Choroid plexus epithelial cell (primary cell): ENCODE data around the gene TMEM106B.
"Not testable (repeated sequence)": the region's sequence is repeated elsewhere in the genome, so short reads cannot be mapped to it uniquely, and the experiment has no call there.

Source experiments
- DNase-seq: peaks from one replicate; pipeline ENCODE4 v3.0.0-alpha.2; 2010; ENCODE audit warnings: low read depth
- H3K4me3 ChIP-seq: 2 replicates; pipeline ENCODE4 v1.5.1; 2011; ENCODE audit warnings: low read depth, mild to moderate bottlenecking, control low read depth, low read length, moderate library complexity
- TF ChIP-seq, protein P1 (sequence below): conservative IDR thresholded peaks from 2 replicates; pipeline ENCODE4 v1.5.1; 2011; ENCODE audit warnings: low read depth, mild to moderate bottlenecking, control low read depth, inconsistent platforms, low read length, moderate library complexity

Gene TMEM106B

GRCh38 chr7:12217311-12217710, 6.2 kb downstream of the TMEM106B start:
- TF ChIP-seq, protein P1, sequence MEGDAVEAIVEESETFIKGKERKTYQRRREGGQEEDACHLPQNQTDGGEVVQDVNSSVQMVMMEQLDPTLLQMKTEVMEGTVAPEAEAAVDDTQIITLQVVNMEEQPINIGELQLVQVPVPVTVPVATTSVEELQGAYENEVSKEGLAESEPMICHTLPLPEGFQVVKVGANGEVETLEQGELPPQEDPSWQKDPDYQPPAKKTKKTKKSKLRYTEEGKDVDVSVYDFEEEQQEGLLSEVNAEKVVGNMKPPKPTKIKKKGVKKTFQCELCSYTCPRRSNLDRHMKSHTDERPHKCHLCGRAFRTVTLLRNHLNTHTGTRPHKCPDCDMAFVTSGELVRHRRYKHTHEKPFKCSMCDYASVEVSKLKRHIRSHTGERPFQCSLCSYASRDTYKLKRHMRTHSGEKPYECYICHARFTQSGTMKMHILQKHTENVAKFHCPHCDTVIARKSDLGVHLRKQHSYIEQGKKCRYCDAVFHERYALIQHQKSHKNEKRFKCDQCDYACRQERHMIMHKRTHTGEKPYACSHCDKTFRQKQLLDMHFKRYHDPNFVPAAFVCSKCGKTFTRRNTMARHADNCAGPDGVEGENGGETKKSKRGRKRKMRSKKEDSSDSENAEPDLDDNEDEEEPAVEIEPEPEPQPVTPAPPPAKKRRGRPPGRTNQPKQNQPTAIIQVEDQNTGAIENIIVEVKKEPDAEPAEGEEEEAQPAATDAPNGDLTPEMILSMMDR, result no peak
- no peak for DNase-seq
- H3K4me3 ChIP-seq, result no peak overlapping the region

- no peak overlapping the region for H3K4me3 ChIP-seq
- no peak for DNase-seq
- TF ChIP-seq, protein P1, result no peak
Measured at GRCh38 chr7:12220389-12221046, 9.4 kb downstream of the TMEM106B start.

- H3K4me3 ChIP-seq, result no peak overlapping the region
- peak; percentile 11 for DNase-seq
- TF ChIP-seq, protein P1, result no peak
Measured at GRCh38 chr7:12221414-12221813, 10.3 kb downstream of the TMEM106B start.

DNA sequence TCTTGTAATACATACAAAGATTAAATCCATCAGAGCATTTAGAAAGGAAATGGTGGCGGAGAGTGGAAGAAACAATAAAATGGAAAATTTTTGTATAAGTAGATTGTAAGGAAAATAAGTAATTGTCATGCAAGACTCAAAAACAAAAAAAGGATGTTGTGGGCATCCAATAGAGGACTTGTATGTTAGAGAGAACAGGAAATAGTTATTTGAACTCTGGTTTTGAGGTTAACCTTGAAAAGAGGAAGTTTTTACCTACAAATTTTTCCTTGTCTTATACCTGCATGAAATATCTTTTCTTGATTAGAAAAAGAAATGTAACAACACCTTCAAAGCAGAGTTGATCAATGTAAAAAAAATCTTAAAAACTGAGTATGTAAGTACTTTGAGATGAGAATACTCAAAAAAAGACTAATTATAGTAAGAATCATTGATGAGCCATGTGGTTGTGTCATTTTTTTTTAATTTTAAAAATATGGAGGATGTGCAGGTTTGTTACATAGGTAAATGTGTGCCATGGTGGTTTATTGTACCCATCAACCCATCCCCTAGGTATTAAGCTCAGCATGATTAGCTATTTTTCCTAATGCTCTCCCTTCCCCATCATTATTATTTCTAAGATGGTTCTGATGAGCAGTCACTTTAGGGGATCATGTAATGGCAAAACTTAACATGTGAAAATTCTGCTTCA, 11.9 kb downstream of the TMEM106B start:
- H3K4me3 ChIP-seq, result no peak overlapping the region
- DNase-seq, result no peak
- TF ChIP-seq, protein P1, result no peak

- not testable (repeated sequence) for DNase-seq, H3K4me3 ChIP-seq
Measured at GRCh38 chr7:12225017-12225416, 13.9 kb downstream of the TMEM106B start.

DNA sequence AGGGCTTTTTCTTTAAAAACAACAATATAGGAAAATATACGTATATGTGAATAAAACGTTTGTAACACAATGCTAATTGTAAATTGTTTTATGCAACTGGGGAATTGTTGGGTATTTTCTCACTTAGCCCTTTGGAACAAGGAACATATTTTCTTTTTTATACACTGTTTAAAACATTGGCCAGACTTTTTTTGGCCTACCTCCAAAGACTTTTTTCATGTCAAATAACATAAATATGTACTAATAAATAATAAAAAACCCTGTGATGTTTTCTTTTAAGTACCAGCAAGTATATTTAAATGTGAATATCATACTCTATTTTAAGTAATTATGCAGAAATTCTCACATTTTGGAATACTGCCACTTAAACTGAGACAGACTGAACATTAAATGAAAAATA, 15.7 kb downstream of the TMEM106B start:
- peak; percentile 11 for DNase-seq
- TF ChIP-seq, protein P1, result no peak
- H3K4me3 ChIP-seq, result no peak overlapping the region

DNA sequence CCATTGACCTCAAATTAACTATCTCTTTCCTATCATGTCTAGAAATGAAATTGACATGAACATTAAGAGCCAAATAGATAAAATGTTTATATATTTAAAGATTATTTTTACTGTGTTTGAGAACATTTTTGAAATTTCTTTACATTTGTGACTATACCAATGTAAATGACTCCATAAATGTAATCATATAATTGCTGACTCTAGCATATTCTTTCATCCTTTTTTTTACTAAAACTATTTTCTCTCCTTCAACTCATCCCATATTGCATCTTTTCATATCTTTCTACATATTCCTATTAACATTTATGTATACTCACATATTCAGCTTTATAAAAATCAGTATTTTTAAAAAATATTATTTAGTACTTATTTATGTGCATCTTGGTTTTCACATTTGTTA, 16.9 kb downstream of the TMEM106B start:
- TF ChIP-seq, protein P1, result no peak
- no peak for DNase-seq
- H3K4me3 ChIP-seq, result no peak overlapping the region
